ENCODE measurements around the gene SMC4.

The SMC4 gene

GRCh38 chr3:160481856-160482255 lies 82.4 kb downstream of the SMC4 start:
- no peak for TF ChIP-seq CTCF (IDR thresholded peaks at IDR 0.05; ENCODE audit: low read depth, low read length, missing control alignments)
- in situ Hi-C loops (cut with HindIII; ENCODE audit: low pct_ligation_motif_present, low sequenced_read_pairs): no loop called here
- no peak for DNase-seq
- no peaks in the 10 kb centered on the region for H3K27me3 ChIP-seq (replicated peaks)
- H3K27ac ChIP-seq: no peak overlapping the region
- H3K4me3 ChIP-seq (ENCODE audit: low read depth, low read length): no peak overlapping the region
- H3K36me3 ChIP-seq (replicated peaks): no peaks in the 10 kb centered on the region

- no peak for TF ChIP-seq CTCF (IDR thresholded peaks at IDR 0.05; ENCODE audit: low read depth, low read length, missing control alignments)
- in situ Hi-C loops (cut with HindIII; ENCODE audit: low pct_ligation_motif_present, low sequenced_read_pairs): no loop called here
- DNase-seq: no peak
- H3K36me3 ChIP-seq (replicated peaks): no peaks in the 10 kb centered on the region
- H3K27ac ChIP-seq: no peak overlapping the region
- no peaks in the 10 kb centered on the region for H3K27me3 ChIP-seq (replicated peaks)
- H3K4me3 ChIP-seq (ENCODE audit: low read depth, low read length): no peak overlapping the region
These were observed 83.3 kb downstream of the SMC4 start for GRCh38 chr3:160482796-160483195.
